Measurements from ENCODE around the gene GOLGA2. TPM values are rescaled to one million over a fixed set of nuclear protein-coding genes. Genes with fewer than 3 reads are reported as not detected.

The GOLGA2 gene
- total and polyA plus RNA-seq, 2 of the 4 experiments (the other 2 are of a cell fraction) = 118 to 146 TPM

DNA sequence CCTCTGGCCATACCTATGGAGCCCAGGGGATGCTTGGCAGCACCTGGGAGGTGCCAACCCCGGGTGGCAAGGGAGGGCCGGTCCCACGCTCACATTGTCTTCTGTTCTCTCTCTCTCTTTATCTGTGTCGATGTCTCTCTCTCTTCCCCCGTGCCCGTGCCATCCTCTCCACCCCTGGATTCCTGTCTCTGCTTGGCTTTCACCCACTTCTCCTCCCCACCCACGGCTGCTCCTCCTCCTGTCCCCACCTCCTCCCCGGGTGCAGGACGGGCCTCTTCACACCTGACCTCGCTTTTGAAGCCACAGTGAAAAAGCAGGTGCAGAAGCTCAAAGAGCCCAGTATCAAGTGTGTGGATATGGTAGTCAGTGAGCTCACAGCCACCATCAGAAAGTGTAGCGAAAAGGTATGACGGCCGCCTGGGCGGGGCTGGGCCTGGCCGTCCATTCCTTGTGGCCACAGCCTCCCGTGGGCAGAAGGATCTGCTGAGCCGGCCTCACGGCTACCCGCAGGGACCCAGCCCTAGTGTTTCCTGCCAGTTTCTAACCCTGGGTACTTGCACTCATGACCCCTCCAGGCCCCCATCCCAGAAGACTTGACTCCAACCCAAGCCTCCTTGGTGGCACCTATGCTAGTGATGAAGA, 49.9 kb downstream of the GOLGA2 start:
- Histone ChIP-seq H3K9ac (ENCODE audit: low read depth, low read length) (no peak overlapping the region), H3K79me1 (ENCODE audit: low read depth in 1 of 2, low read length in 2 of 2) (no peaks in the 10 kb centered on the region), H4K5ac (ENCODE audit: low read depth, low read length) (no peak overlapping the region), H3K56ac (ENCODE audit: extremely low read depth, insufficient read depth, low read length) (no peak overlapping the region), H3K4ac (ENCODE audit: low read depth, low read length) (no peak overlapping the region), H2BK15ac (ENCODE audit: low read depth, low read length) (no peak overlapping the region), H4K91ac (ENCODE audit: insufficient read depth, low read depth, low read length) (no peak overlapping the region), H3K4me3 (ENCODE audit: insufficient read depth, low read depth, low read length) (no peak overlapping the region), H2AK9ac (replicated peaks; ENCODE audit: low read depth, low read length, poor library complexity) (no peak overlapping the region), H3K36me3 (ENCODE audit: control insufficient read depth, insufficient read depth, low read length) (0 out of 2 replicates have a peak, but pooled peaks cover 2% of the 10 kb centered on the region), H2AK5ac (ENCODE audit: low read depth, low read length) (0 out of 2 replicates have a peak overlapping the region, but pooled peaks have one; percentile 24), H3K18ac (ENCODE audit: low read depth, low read length) (no peak overlapping the region), H4K20me1 (ENCODE audit: insufficient read depth, low read length) (no peaks in the 10 kb centered on the region), H3K4me1 (ENCODE audit: control insufficient read depth, insufficient read depth, low read length) (no peaks in the 10 kb centered on the region), H3K9me3 (ENCODE audit: control insufficient read depth, insufficient read depth, low read length) (no peaks in the 10 kb centered on the region), H3K27ac (ENCODE audit: insufficient read depth, low read length) (no peak overlapping the region), H2BK20ac (ENCODE audit: low read depth, low read length) (no peak overlapping the region), H3K27me3 (ENCODE audit: control insufficient read depth, insufficient read depth, low read length) (no peaks in the 10 kb centered on the region), H2BK5ac (ENCODE audit: low read depth, low read length, poor library complexity, severe bottlenecking) (no peak overlapping the region), H4K8ac (ENCODE audit: low read depth in 2 of 2, low read length in 2 of 2) (no peak overlapping the region), H3K23ac (ENCODE audit: low read depth, low read length) (no peak overlapping the region), H3K4me2 (ENCODE audit: low read depth, low read length) (no peak overlapping the region), H2BK120ac (ENCODE audit: low read depth, low read length) (no peak overlapping the region), H2AFZ (replicated peaks; ENCODE audit: low read length, poor library complexity) (no peak overlapping the region), H3K9me1 (ENCODE audit: insufficient read depth, low read length) (no peaks in the 10 kb centered on the region), H3K14ac (replicated peaks; ENCODE audit: low read depth, low read length) (no peak overlapping the region)
- intact Hi-C loops (cut with micrococcal nuclease) (no loop called here), in situ Hi-C loops (cut with MboI; ENCODE audit: low sequenced_read_pairs) (no loop called here), dilution Hi-C loops (cut with HindIII; ENCODE audit: low sequenced_read_pairs, unreplicated experiment) (no loop called here)
- ATAC-seq (ENCODE audit: low read depth) (no peak), DNase-seq (no peak)
- ChIA-PET CTCF (no interaction called here), POLR2A (ENCODE audit: unreplicated experiment) (no interaction called here)
- TF ChIP-seq MAFK (IDR thresholded peaks at IDR 0.05; ENCODE audit: low read depth, low read length) (no peak), RCOR1 (IDR thresholded peaks at IDR 0.05; ENCODE audit: insufficient replicate concordance, low read length) (no peak), RAD21 (IDR thresholded peaks at IDR 0.05; ENCODE audit: low read length) (no peak), BHLHE40 (IDR thresholded peaks at IDR 0.05; ENCODE audit: low read depth, low read length) (no peak), FOS (IDR thresholded peaks at IDR 0.05; ENCODE audit: low read depth, low read length) (no peak), MXI1 (IDR thresholded peaks at IDR 0.05; ENCODE audit: borderline replicate concordance, low read depth, low read length) (no peak), MAZ (IDR thresholded peaks at IDR 0.05; ENCODE audit: borderline replicate concordance, low read depth, low read length) (no peak), CHD1 (IDR thresholded peaks at IDR 0.05; ENCODE audit: low read depth, low read length) (no peak), NFE2L2 (IDR thresholded peaks at IDR 0.05; ENCODE audit: low read depth, low read length) (no peak), RFX5 (IDR thresholded peaks at IDR 0.05; ENCODE audit: low read depth, low read length) (no peak), CEBPB (IDR thresholded peaks at IDR 0.05; ENCODE audit: low read depth, low read length) (no peak), SMC3 (IDR thresholded peaks at IDR 0.05; ENCODE audit: low read depth, low read length) (no peak), POLR2A (IDR thresholded peaks at IDR 0.05; ENCODE audit: low read depth, low read length) (no peak)
- TF ChIP-seq, protein P1, sequence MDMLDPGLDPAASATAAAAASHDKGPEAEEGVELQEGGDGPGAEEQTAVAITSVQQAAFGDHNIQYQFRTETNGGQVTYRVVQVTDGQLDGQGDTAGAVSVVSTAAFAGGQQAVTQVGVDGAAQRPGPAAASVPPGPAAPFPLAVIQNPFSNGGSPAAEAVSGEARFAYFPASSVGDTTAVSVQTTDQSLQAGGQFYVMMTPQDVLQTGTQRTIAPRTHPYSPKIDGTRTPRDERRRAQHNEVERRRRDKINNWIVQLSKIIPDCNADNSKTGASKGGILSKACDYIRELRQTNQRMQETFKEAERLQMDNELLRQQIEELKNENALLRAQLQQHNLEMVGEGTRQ (IDR thresholded peaks at IDR 0.05; ENCODE audit: low read depth, low read length) = no peak
- TF ChIP-seq, protein P2, sequence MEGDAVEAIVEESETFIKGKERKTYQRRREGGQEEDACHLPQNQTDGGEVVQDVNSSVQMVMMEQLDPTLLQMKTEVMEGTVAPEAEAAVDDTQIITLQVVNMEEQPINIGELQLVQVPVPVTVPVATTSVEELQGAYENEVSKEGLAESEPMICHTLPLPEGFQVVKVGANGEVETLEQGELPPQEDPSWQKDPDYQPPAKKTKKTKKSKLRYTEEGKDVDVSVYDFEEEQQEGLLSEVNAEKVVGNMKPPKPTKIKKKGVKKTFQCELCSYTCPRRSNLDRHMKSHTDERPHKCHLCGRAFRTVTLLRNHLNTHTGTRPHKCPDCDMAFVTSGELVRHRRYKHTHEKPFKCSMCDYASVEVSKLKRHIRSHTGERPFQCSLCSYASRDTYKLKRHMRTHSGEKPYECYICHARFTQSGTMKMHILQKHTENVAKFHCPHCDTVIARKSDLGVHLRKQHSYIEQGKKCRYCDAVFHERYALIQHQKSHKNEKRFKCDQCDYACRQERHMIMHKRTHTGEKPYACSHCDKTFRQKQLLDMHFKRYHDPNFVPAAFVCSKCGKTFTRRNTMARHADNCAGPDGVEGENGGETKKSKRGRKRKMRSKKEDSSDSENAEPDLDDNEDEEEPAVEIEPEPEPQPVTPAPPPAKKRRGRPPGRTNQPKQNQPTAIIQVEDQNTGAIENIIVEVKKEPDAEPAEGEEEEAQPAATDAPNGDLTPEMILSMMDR (conservative IDR thresholded peaks at IDR 0.05; ENCODE audit: low read depth, low read length) = no peak
- TF ChIP-seq, protein P3, sequence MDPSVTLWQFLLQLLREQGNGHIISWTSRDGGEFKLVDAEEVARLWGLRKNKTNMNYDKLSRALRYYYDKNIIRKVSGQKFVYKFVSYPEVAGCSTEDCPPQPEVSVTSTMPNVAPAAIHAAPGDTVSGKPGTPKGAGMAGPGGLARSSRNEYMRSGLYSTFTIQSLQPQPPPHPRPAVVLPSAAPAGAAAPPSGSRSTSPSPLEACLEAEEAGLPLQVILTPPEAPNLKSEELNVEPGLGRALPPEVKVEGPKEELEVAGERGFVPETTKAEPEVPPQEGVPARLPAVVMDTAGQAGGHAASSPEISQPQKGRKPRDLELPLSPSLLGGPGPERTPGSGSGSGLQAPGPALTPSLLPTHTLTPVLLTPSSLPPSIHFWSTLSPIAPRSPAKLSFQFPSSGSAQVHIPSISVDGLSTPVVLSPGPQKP (IDR thresholded peaks at IDR 0.05; ENCODE audit: borderline replicate concordance, low read depth, low read length) = no peak
- no CpG with 5 or more reads among the region's 19 CpGs for WGBS, 2 experiments (ENCODE audit: extremely low coverage in 2 of 2, insufficient read length in 1 of 2)
- no TSS peak for BruUV-seq (replicated peaks)
